SK-N-MC (cell line): ENCODE results near the gene DEFB128.

ENCODE experiments used
- EZH2 ChIP-seq: fragments of 200-600 bp; sonication (generic); IDR thresholded peaks from one replicate; pipeline ENCODE4 v1.6.1; 2017; ENCODE audit warnings: antibody characterized with exemption
- POLR2AphosphoS5 ChIP-seq: IDR thresholded peaks from 2 replicates; pipeline ENCODE4 v1.6.1; 2012; ENCODE audit warnings: mild to moderate bottlenecking, low read depth, low read length, borderline replicate concordance

GRCh38 chr20:168876-169275 lies 20.6 kb downstream of the DEFB128 start:
- TF ChIP-seq EZH2: no peak
- TF ChIP-seq POLR2AphosphoS5: no peak
